OCI-LY7 (cell line): ENCODE results near the gene GRIA1. TPM values are rescaled to one million over a fixed set of nuclear protein-coding genes. Genes with fewer than 3 reads are reported as not detected.

ENCODE experiments used
- BruUV-seq: library from RNA; stranded (reverse); fragments of 400-500 nt; replicated peaks from 2 replicates; lab custom pipeline; 2021; lab: Mats Ljungman, UMichigan
- CTCF ChIA-PET: fragments of 300-600 bp; sonication (Branson Sonifier 250); formaldehyde crosslinking; loops from one replicate; lab custom pipeline; 2022; ENCODE audit warnings: antibody characterized with exemption; ENCODE audit not compliant: unreplicated experiment; lab: Charles Lee
- POLR2A ChIA-PET: fragments of 300-600 bp; sonication (Branson Sonifier 250); formaldehyde crosslinking; loops from one replicate; lab custom pipeline; 2022; ENCODE audit warnings: antibody characterized with exemption; lab: Charles Lee
- DNase-seq: peaks from one replicate; pipeline ENCODE4 v3.0.0-alpha.2; 2015; ENCODE audit warnings: low spot score
- H2AFZ ChIP-seq: fragments of 200-600 bp; sonication (generic), shearing (Covaris generic); 2 replicates; pipeline ENCODE4 v1.6.1; 2014; ENCODE audit warnings: mild to moderate bottlenecking, antibody characterized with exemption, low read length, moderate library complexity
- H3K27ac ChIP-seq: fragments of 200-600 bp; sonication (generic); 2 replicates; pipeline ENCODE4 v1.5.1; 2014; ENCODE audit warnings: mixed run types, low read depth, mild to moderate bottlenecking, moderate library complexity, low read length, inconsistent platforms; ENCODE audit not compliant: poor library complexity, severe bottlenecking
- H3K36me3 ChIP-seq: fragments of 200-600 bp; sonication (generic); 2 replicates; pipeline ENCODE4 v1.6.1; 2014; ENCODE audit warnings: mild to moderate bottlenecking, antibody characterized with exemption, low read length, moderate library complexity, mixed read lengths; ENCODE audit not compliant: insufficient read depth
- H3K4me1 ChIP-seq: fragments of 200-600 bp; sonication (generic); 2 replicates; pipeline ENCODE4 v1.5.1; 2014; ENCODE audit warnings: mild to moderate bottlenecking, low read length; ENCODE audit not compliant: insufficient read depth, poor library complexity, severe bottlenecking
- H3K4me2 ChIP-seq: fragments of 200-600 bp; sonication (generic); 2 replicates; pipeline ENCODE4 v1.6.1; 2014; ENCODE audit warnings: mild to moderate bottlenecking, low read length
- H3K4me3 ChIP-seq: fragments of 200-600 bp; sonication (generic); 2 replicates; pipeline ENCODE4 v1.5.1; 2014; ENCODE audit warnings: mild to moderate bottlenecking, low read depth, low read length; ENCODE audit not compliant: poor library complexity, severe bottlenecking
- H3K79me2 ChIP-seq: fragments of 200-600 bp; sonication (generic); 2 replicates; pipeline ENCODE4 v1.6.1; 2016; ENCODE audit warnings: low read depth, mild to moderate bottlenecking, low read length, moderate library complexity, mixed read lengths; ENCODE audit not compliant: insufficient read depth
- H3K9me2 ChIP-seq: fragments of 200-600 bp; sonication (generic); 2 replicates; pipeline ENCODE4 v1.6.1; 2016; ENCODE audit warnings: mild to moderate bottlenecking, low read length, mixed read lengths; ENCODE audit not compliant: insufficient read depth
- H3K9me3 ChIP-seq: fragments of 200-600 bp; sonication (generic); 2 replicates; pipeline ENCODE4 v1.6.1; 2014; ENCODE audit warnings: mild to moderate bottlenecking, mixed run types, low read length, mixed read lengths
- H4K20me1 ChIP-seq: fragments of 200-600 bp; sonication (generic); 2 replicates; pipeline ENCODE4 v1.6.1; 2014; ENCODE audit warnings: mild to moderate bottlenecking, antibody characterized with exemption, low read length, moderate library complexity, mixed read lengths; ENCODE audit not compliant: insufficient read depth
- CTCF ChIP-seq: fragments of 200-600 bp; sonication (generic); conservative IDR thresholded peaks from 2 replicates; pipeline ENCODE4 v1.5.1; 2014; ENCODE audit warnings: mild to moderate bottlenecking, antibody characterized with exemption, low read length, moderate library complexity, mixed read lengths
- EZH2phosphoT487 ChIP-seq: fragments of 200-600 bp; sonication (generic); IDR thresholded peaks from 2 replicates; pipeline ENCODE4 v1.6.1; 2018; ENCODE audit warnings: low read depth, borderline replicate concordance, mild to moderate bottlenecking, mixed run types, antibody characterized with exemption, low read length, moderate library complexity, mixed read lengths
- intact Hi-C: fragments of 100-400 bp; cut with micrococcal nuclease; formaldehyde crosslinking; loops from one replicate; pipeline ENCODE4 v1.10.0; 2022; ENCODE audit not compliant: unreplicated experiment
- total RNA-seq, 2 experiments: library from RNA; depleted of rRNA in 1 of 2; stranded (reverse); fragments of >200 nt in 1 of 2; shearing (Covaris generic) in 1 of 2; gene quantifications; 2 replicates each; pipeline ENCODE4 v1.2.3, GENCODE V29; 2014 to 2022

Gene GRIA1
- total RNA-seq, 2 experiments from 2014 or later, result not detected

DNA sequence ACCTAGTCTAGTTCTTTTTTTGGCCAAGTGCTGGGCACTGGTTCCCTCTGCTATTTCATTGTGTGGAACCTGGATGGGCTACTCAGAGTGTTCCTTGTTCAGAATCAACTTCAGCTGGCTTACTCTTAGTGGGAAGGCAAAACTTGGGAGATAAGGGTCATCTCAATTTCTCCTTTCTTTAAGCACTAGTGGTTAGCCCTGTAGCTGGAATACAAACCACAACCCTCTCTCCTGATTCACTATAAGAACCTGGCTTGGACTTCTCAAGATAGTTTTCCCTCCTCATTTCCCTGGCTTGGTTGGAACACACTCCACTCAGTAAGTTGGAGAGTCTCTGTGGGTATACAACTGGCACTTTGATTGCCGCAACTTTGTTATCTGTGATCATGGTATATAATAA, 35.1 kb downstream of the GRIA1 start:
- no peaks in the 10 kb centered on the region for H3K79me2 ChIP-seq
- intact Hi-C loops, result no loop called here
- no peak overlapping the region for H3K4me2 ChIP-seq
- no peak overlapping the region for H2AFZ ChIP-seq
- ChIA-PET CTCF (no interaction called here), POLR2A (interaction anchor here (1.1 kb wide), 1 partner anchor 8 kb away, joined by 3 read pairs; no protein-coding TSS in a partner anchor)
- no peak for DNase-seq
- H3K27ac ChIP-seq, result no peak overlapping the region
- no TSS peak for BruUV-seq
- H3K4me1 ChIP-seq, result no peaks in the 10 kb centered on the region
- no peaks in the 10 kb centered on the region for H3K9me2 ChIP-seq
- H3K4me3 ChIP-seq, result no peak overlapping the region
- H4K20me1 ChIP-seq, result no peaks in the 10 kb centered on the region
- TF ChIP-seq EZH2phosphoT487 (no peak), CTCF (no peak)
- H3K36me3 ChIP-seq, result no peaks in the 10 kb centered on the region
- H3K9me3 ChIP-seq, result no peaks in the 10 kb centered on the region

DNA sequence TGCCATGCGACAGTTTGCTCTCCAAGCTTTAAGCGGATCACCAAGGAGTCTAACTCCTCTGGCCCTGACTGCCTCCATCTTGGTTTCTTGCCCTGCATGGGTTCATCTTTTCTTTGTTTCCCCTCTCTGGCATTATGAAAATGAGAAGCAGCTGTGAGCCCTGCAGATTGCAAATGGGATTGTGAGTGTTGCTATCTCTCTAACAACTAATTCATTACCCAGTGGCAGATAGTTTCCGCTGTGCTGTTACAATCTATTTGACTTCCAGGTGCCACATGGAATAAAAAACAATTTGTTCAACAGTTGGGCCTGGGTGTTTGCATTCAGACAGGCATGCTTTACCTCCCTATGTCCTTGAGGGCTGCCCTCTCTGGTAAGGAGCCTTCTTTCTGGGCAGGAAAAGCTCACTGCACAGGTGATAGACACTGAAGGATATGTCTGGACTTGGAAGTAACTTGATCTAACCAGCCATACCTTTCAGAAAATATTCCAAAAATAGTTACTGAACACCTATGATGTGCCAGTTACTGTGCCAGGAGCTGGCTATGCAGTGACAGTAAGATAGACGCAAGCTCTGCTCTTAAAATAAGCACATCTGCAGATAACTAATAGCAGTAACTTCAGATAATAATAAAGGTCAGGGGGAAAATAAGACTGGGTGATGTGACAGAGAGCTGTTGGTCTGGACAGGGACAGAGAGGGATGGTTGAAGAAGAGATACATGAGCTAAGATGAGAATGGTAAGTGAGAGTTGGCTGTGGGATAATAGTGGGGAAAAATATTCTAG, 40.1 kb downstream of the GRIA1 start:
- ChIA-PET CTCF (interaction anchor here (1.4 kb wide), 1 partner anchor 9 kb away, joined by 3 read pairs; no protein-coding TSS in a partner anchor), POLR2A (interaction anchor here (0.7 to 2.0 kb wide), 8 partner anchors 10 to 33 kb away, joined by 3 to 11 read pairs (median 5); no protein-coding TSS in a partner anchor)
- intact Hi-C loops, result no loop called here
- BruUV-seq, result no TSS peak
- H3K9me2 ChIP-seq, result no peaks in the 10 kb centered on the region
- no peak overlapping the region for H3K4me3 ChIP-seq
- no peaks in the 10 kb centered on the region for H4K20me1 ChIP-seq
- no peak for DNase-seq
- H3K9me3 ChIP-seq, result no peaks in the 10 kb centered on the region
- no peaks in the 10 kb centered on the region for H3K36me3 ChIP-seq
- no peak for TF ChIP-seq EZH2phosphoT487
- TF ChIP-seq CTCF, result no peak
- no peak overlapping the region for H3K27ac ChIP-seq
- H3K4me1 ChIP-seq, result no peaks in the 10 kb centered on the region
- no peaks in the 10 kb centered on the region for H3K79me2 ChIP-seq
- no peak overlapping the region for H3K4me2 ChIP-seq
- no peak overlapping the region for H2AFZ ChIP-seq

DNA sequence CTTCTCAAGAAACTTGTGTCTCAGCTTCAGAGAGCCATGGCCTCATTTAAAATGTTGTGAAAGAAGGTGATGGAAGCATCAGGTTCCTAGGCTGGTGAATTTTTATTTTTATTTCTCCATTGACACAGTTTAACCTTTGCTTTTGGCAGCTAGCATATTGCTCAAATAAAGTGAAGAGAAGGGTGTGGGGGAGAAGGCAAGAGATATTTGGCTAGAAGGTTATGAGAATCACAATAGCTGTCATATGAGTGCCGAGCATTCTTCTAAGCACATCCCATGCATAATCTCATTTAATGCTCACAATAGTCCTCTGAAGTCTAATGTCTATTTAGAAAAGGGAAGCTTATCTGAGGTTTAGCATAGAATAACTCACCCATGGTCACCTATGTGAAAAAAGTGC, 43.1 kb downstream of the GRIA1 start:
- no peak overlapping the region for H3K4me3 ChIP-seq
- no peaks in the 10 kb centered on the region for H3K9me2 ChIP-seq
- POLR2A ChIA-PET, result interaction anchor here (1.7 kb wide), 1 partner anchor 13 kb away, joined by 7 read pairs; no protein-coding TSS in a partner anchor
- H3K79me2 ChIP-seq, result no peaks in the 10 kb centered on the region
- H3K27ac ChIP-seq, result no peak overlapping the region
- no peaks in the 10 kb centered on the region for H3K9me3 ChIP-seq
- DNase-seq, result no peak
- H3K36me3 ChIP-seq, result no peaks in the 10 kb centered on the region
- H4K20me1 ChIP-seq, result no peaks in the 10 kb centered on the region
- H3K4me2 ChIP-seq, result no peak overlapping the region
- TF ChIP-seq CTCF (no peak), EZH2phosphoT487 (no peak)
- H3K4me1 ChIP-seq, result no peaks in the 10 kb centered on the region
- no peak overlapping the region for H2AFZ ChIP-seq
- CTCF ChIA-PET, result interaction anchor here (0.5 kb wide), 1 partner anchor 1886 kb away, joined by 3 read pairs; no protein-coding TSS in a partner anchor
- no TSS peak for BruUV-seq
- intact Hi-C loops, result no loop called here
